Caco-2 (cell line): ENCODE results near the gene TNS1. TPM values are rescaled to one million over a fixed set of nuclear protein-coding genes. Genes with fewer than 3 reads are reported as not detected.

Source experiments
- BruUV-seq: library from RNA; stranded (reverse); fragments of 400-500 nt; replicated peaks from 2 replicates; lab custom pipeline; 2021; lab: Mats Ljungman, UMichigan
- CTCF ChIA-PET: fragments of 300-600 bp; sonication (Branson Sonifier 250); formaldehyde crosslinking; loops from one replicate; lab custom pipeline; 2022; ENCODE audit warnings: antibody characterized with exemption; lab: Charles Lee
- POLR2A ChIA-PET: fragments of 300-600 bp; sonication (Branson Sonifier 250); formaldehyde crosslinking; loops from one replicate; lab custom pipeline; 2022; ENCODE audit warnings: antibody characterized with exemption; lab: Charles Lee
- DNase-seq, 2 experiments: peaks; one replicate each; pipeline versions ENCODE4 v3.0.0 to v3.0.0-alpha.2; 2020 to 2022
- H3K27me3 ChIP-seq: replicated peaks from 2 replicates; pipeline ENCODE4 v1.6.0; 2011; ENCODE audit warnings: low read length; ENCODE audit not compliant: control insufficient read depth, insufficient read depth
- H3K36me3 ChIP-seq: 2 replicates; pipeline ENCODE4 v1.5.1; 2011; ENCODE audit warnings: low read length; ENCODE audit not compliant: control insufficient read depth, insufficient read depth
- H3K4me1 ChIP-seq: fragments of 250-450 bp; sonication (Bioruptor Pico); 2 replicates; pipeline ENCODE4 v1.5.1; 2020; ENCODE audit warnings: mild to moderate bottlenecking
- H3K4me3 ChIP-seq: 2 replicates; pipeline ENCODE4 v1.5.1; 2011; ENCODE audit warnings: low read depth, mild to moderate bottlenecking, control low read depth, low read length
- H3K9me3 ChIP-seq: fragments of 250-450 bp; sonication (Bioruptor Pico); 2 replicates; pipeline ENCODE4 v1.5.1; 2020; ENCODE audit warnings: mild to moderate bottlenecking, moderate library complexity
- H3K27ac Mint-ChIP-seq: one replicate; pipeline ENCODE4 v1.8.0; 2022; ENCODE audit warnings: mixed read lengths; ENCODE audit not compliant: unreplicated experiment
- H3K27me3 Mint-ChIP-seq: one replicate; pipeline ENCODE4 v1.8.0; 2022; ENCODE audit warnings: mixed read lengths; ENCODE audit not compliant: insufficient read depth, unreplicated experiment
- H3K36me3 Mint-ChIP-seq: one replicate; pipeline ENCODE4 v1.8.0; 2022; ENCODE audit warnings: mild to moderate bottlenecking, mixed read lengths; ENCODE audit not compliant: insufficient read depth, unreplicated experiment
- H3K4me1 Mint-ChIP-seq: one replicate; pipeline ENCODE4 v1.8.0; 2022; ENCODE audit warnings: low read depth, mixed read lengths; ENCODE audit not compliant: unreplicated experiment
- H3K4me3 Mint-ChIP-seq: one replicate; pipeline ENCODE4 v1.8.0; 2022; ENCODE audit warnings: mild to moderate bottlenecking, moderate library complexity, mixed read lengths; ENCODE audit not compliant: unreplicated experiment
- H3K9me3 Mint-ChIP-seq: one replicate; pipeline ENCODE4 v1.8.0; 2022; ENCODE audit warnings: mixed read lengths; ENCODE audit not compliant: unreplicated experiment
- intact Hi-C: fragments of 100-400 bp; cut with micrococcal nuclease; formaldehyde crosslinking; loops from one replicate; pipeline ENCODE4 v1.10.0; 2022; ENCODE audit not compliant: unreplicated experiment
- total RNA-seq: library from RNA; stranded (reverse); gene quantifications from 2 replicates; pipeline ENCODE4 v1.2.3, GENCODE V29; 2022
- TF ChIP-seq, protein P1 (sequence below), 2 experiments: fragments of 200-600 bp in 1 of 2; IDR thresholded peaks; 1 replicate in 1 of 2; 2 replicates in 1 of 2; pipeline versions ENCODE4 v1.5.1 to v1.8.0; 2011 to 2022; ENCODE audit warnings: antibody characterized with exemption in 1 of 2, control low read depth in 1 of 2, inconsistent platforms in 1 of 2, low read depth in 1 of 2, low read length in 1 of 2, mild to moderate bottlenecking in 1 of 2, moderate library complexity in 1 of 2; ENCODE audit not compliant: insufficient read depth in 1 of 2, severe bottlenecking in 1 of 2, unreplicated experiment in 1 of 2

Gene TNS1
- total RNA-seq, 1 experiment from 2014 or later, result 16.1 TPM

DNA sequence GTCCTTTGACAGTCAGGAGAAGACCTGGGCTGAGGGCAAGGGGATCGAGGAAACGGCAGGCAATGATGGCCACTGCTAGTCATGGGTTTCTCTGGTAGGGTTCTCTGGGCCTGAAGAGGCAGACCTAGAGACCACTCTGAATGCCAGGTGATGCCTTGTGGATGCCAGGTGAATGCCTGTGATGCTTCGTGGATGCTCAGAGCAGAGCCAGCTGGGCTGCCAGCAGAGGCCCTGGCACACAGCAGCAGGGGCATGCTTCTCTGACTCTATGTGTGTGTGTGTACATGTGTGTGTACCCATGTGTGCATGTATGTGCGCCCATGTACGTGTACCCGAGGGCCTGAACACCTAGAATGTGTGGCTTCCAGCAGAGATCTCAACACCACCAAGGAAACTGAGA, 172.0 kb downstream of the TNS1 start:
- Histone ChIP-seq H3K36me3 (no peaks in the 10 kb centered on the region), H3K9me3 (no peaks in the 10 kb centered on the region), H3K27me3 (no peaks in the 10 kb centered on the region), H3K4me1 (no peaks in the 10 kb centered on the region), H3K4me3 (no peak overlapping the region)
- Mint-ChIP-seq H3K4me1 (no peaks in the 10 kb centered on the region), H3K27ac (no peak overlapping the region), H3K4me3 (no peak overlapping the region), H3K27me3 (no peaks in the 10 kb centered on the region), H3K9me3 (no peaks in the 10 kb centered on the region), H3K36me3 (peaks cover 8% of the 10 kb centered on the region)
- ChIA-PET CTCF (no interaction called here), POLR2A (no interaction called here)
- BruUV-seq, result no TSS peak
- intact Hi-C loops, result no loop called here
- TF ChIP-seq, protein P1, sequence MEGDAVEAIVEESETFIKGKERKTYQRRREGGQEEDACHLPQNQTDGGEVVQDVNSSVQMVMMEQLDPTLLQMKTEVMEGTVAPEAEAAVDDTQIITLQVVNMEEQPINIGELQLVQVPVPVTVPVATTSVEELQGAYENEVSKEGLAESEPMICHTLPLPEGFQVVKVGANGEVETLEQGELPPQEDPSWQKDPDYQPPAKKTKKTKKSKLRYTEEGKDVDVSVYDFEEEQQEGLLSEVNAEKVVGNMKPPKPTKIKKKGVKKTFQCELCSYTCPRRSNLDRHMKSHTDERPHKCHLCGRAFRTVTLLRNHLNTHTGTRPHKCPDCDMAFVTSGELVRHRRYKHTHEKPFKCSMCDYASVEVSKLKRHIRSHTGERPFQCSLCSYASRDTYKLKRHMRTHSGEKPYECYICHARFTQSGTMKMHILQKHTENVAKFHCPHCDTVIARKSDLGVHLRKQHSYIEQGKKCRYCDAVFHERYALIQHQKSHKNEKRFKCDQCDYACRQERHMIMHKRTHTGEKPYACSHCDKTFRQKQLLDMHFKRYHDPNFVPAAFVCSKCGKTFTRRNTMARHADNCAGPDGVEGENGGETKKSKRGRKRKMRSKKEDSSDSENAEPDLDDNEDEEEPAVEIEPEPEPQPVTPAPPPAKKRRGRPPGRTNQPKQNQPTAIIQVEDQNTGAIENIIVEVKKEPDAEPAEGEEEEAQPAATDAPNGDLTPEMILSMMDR (IDR thresholded peaks at IDR 0.05; ENCODE audit: insufficient read depth in 1 of 2, low read depth in 1 of 2, low read length in 1 of 2, severe bottlenecking in 1 of 2, unreplicated experiment in 1 of 2), result no peak
- no peak for DNase-seq

- Histone ChIP-seq H3K4me3 (no peak overlapping the region), H3K4me1 (no peaks in the 10 kb centered on the region), H3K36me3 (no peaks in the 10 kb centered on the region), H3K27me3 (no peaks in the 10 kb centered on the region), H3K9me3 (no peaks in the 10 kb centered on the region)
- H3K4me1 Mint-ChIP-seq, result no peaks in the 10 kb centered on the region
- no peaks in the 10 kb centered on the region for H3K27me3 Mint-ChIP-seq
- no peak overlapping the region for H3K4me3 Mint-ChIP-seq
- ChIA-PET POLR2A (no interaction called here), CTCF (no interaction called here)
- no peaks in the 10 kb centered on the region for H3K9me3 Mint-ChIP-seq
- peaks cover under 1% of the 10 kb centered on the region for H3K36me3 Mint-ChIP-seq
- DNase-seq, result no peak
- TF ChIP-seq, protein P1 (IDR thresholded peaks at IDR 0.05; ENCODE audit: insufficient read depth in 1 of 2, low read depth in 1 of 2, low read length in 1 of 2, severe bottlenecking in 1 of 2, unreplicated experiment in 1 of 2), result no peak
- H3K27ac Mint-ChIP-seq, result no peak overlapping the region
- BruUV-seq, result no TSS peak
- intact Hi-C loops, result no loop called here
Observed at GRCh38 chr2:217830061-217830460, 172.7 kb downstream of the TNS1 start.

DNA sequence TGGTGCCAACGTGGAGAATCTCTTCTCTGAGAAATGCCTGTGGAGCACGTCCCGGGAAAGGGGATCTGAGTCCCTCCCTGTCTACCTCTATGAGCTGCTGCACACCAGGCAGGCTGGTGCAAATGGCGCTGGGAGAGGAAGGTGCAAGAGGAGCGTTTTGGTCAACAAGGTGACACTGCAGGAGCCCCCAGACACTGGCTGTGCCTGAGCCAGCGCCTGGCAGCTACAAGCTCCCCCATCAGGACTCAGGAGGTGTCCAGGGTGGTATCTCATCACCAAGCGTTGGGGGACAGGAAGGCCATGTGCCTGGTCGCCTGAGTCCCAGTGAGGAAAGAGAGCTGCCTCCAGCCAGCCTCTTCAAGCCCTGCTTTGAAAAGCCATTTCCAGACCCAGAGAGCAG, 173.4 kb downstream of the TNS1 start:
- H3K4me3 ChIP-seq, result no peak overlapping the region
- TF ChIP-seq, protein P1 (IDR thresholded peaks at IDR 0.05; ENCODE audit: insufficient read depth in 1 of 2, low read depth in 1 of 2, low read length in 1 of 2, severe bottlenecking in 1 of 2, unreplicated experiment in 1 of 2), result no peak
- no peaks in the 10 kb centered on the region for H3K27me3 ChIP-seq
- no TSS peak for BruUV-seq
- Mint-ChIP-seq H3K36me3 (no peaks in the 10 kb centered on the region), H3K27ac (no peak overlapping the region), H3K27me3 (no peaks in the 10 kb centered on the region), H3K9me3 (no peaks in the 10 kb centered on the region), H3K4me1 (no peaks in the 10 kb centered on the region), H3K4me3 (no peak overlapping the region)
- no peak for DNase-seq
- H3K4me1 ChIP-seq, result no peaks in the 10 kb centered on the region
- H3K9me3 ChIP-seq, result no peaks in the 10 kb centered on the region
- ChIA-PET CTCF (no interaction called here), POLR2A (no interaction called here)
- H3K36me3 ChIP-seq, result no peaks in the 10 kb centered on the region
- intact Hi-C loops, result no loop called here
